WTC11 (cell line): ENCODE data around the gene JAZF1. TPM values are rescaled to one million over a fixed set of nuclear protein-coding genes. Genes with fewer than 3 reads are reported as not detected.

ENCODE experiments used
- ATAC-seq: fragments of 200-7000 bp; cut with Tn5 transposase; 2 replicates; pipeline ENCODE4 v1.10.0; 2021; ENCODE audit warnings: mild to moderate bottlenecking, moderate library complexity
- CTCF ChIA-PET: fragments of 300-600 bp; sonication (Branson Sonifier 250); formaldehyde crosslinking; loops from one replicate; lab custom pipeline; 2021; ENCODE audit warnings: antibody characterized with exemption; lab: Charles Lee
- POLR2A ChIA-PET: fragments of 350-600 bp; sonication (Branson Sonifier 250); formaldehyde crosslinking; loops from one replicate; lab custom pipeline; 2021; ENCODE audit warnings: antibody characterized with exemption; lab: Charles Lee
- DNase-seq: peaks from one replicate; pipeline ENCODE4 v3.0.0; 2021; ENCODE audit warnings: low spot score
- H3K27ac Mint-ChIP-seq: 2 replicates; pipeline ENCODE4 v1.8.0; 2021; ENCODE audit warnings: mixed read lengths
- H3K27me3 Mint-ChIP-seq: 2 replicates; pipeline ENCODE4 v1.8.0; 2021; ENCODE audit warnings: low read depth, mild to moderate bottlenecking, moderate library complexity, mixed read lengths
- H3K36me3 Mint-ChIP-seq: 2 replicates; pipeline ENCODE4 v1.8.0; 2021; ENCODE audit warnings: mixed read lengths
- H3K4me1 Mint-ChIP-seq: 2 replicates; pipeline ENCODE4 v1.8.0; 2022; ENCODE audit warnings: mixed read lengths
- H3K4me3 Mint-ChIP-seq: 2 replicates; pipeline ENCODE4 v1.8.0; 2021; ENCODE audit warnings: mild to moderate bottlenecking, moderate library complexity, mixed read lengths
- H3K9me3 Mint-ChIP-seq: 2 replicates; pipeline ENCODE4 v1.8.0; 2021; ENCODE audit warnings: mixed read lengths
- ESRRA ChIP-seq: sonication (generic); formaldehyde crosslinking; IDR thresholded peaks from 2 replicates; pipeline ENCODE4 v1.8.1; 2022; ENCODE audit warnings: mild to moderate bottlenecking, missing genetic modification reagents, borderline replicate concordance
- FOXP1 ChIP-seq: sonication (generic); formaldehyde crosslinking; IDR thresholded peaks from 2 replicates; pipeline ENCODE4 v1.8.0; 2022; ENCODE audit warnings: missing genetic modification reagents, mild to moderate bottlenecking, moderate library complexity, borderline replicate concordance
- HMGA2 ChIP-seq: fragments of 250-450 bp; sonication (Bioruptor Pico); IDR thresholded peaks from 2 replicates; pipeline ENCODE4 v1.4.0; 2021; ENCODE audit warnings: mild to moderate bottlenecking, moderate library complexity
- IRF2 ChIP-seq: sonication (generic); formaldehyde crosslinking; IDR thresholded peaks from 2 replicates; pipeline ENCODE4 v1.8.0; 2022; ENCODE audit warnings: low read depth, missing genetic modification reagents, borderline replicate concordance
- NFYB ChIP-seq: sonication (generic); formaldehyde crosslinking; conservative IDR thresholded peaks from 2 replicates; pipeline ENCODE4 v1.8.0; 2022; ENCODE audit warnings: low read depth, missing genetic modification reagents
- NR2C2 ChIP-seq: sonication (generic); formaldehyde crosslinking; IDR thresholded peaks from 2 replicates; pipeline ENCODE4 v1.8.0; 2022; ENCODE audit warnings: mild to moderate bottlenecking, missing genetic modification reagents
- SMAD4 ChIP-seq: sonication (generic); formaldehyde crosslinking; IDR thresholded peaks from 2 replicates; pipeline ENCODE4 v1.8.0; 2022; ENCODE audit warnings: mild to moderate bottlenecking, missing genetic modification reagents
- TEAD1 ChIP-seq: sonication (generic); formaldehyde crosslinking; IDR thresholded peaks from 2 replicates; pipeline ENCODE4 v1.8.0; 2022; ENCODE audit warnings: mild to moderate bottlenecking, missing genetic modification reagents
- ZNF138 ChIP-seq: sonication (generic); formaldehyde crosslinking; conservative IDR thresholded peaks from 2 replicates; pipeline ENCODE4 v1.8.1; 2022; ENCODE audit warnings: mild to moderate bottlenecking, moderate library complexity, missing genetic modification reagents
- ZNF219 ChIP-seq: sonication (generic); formaldehyde crosslinking; IDR thresholded peaks from 2 replicates; pipeline ENCODE4 v1.8.0; 2023; ENCODE audit warnings: missing genetic modification reagents, mild to moderate bottlenecking, borderline replicate concordance
- ZNF317 ChIP-seq: sonication (generic); formaldehyde crosslinking; IDR thresholded peaks from 2 replicates; pipeline ENCODE4 v1.8.1; 2023; ENCODE audit warnings: low read depth, mild to moderate bottlenecking, moderate library complexity, missing genetic modification reagents, borderline replicate concordance
- ZNF416 ChIP-seq: fragments of 250-450 bp; sonication (Bioruptor Pico); IDR thresholded peaks from 2 replicates; pipeline ENCODE4 v1.9.0; 2021; ENCODE audit warnings: mild to moderate bottlenecking, inconsistent platforms
- ZNF423 ChIP-seq: fragments of 250-450 bp; sonication (Bioruptor Pico); IDR thresholded peaks from 2 replicates; pipeline ENCODE4 v2.1.2; 2022; ENCODE audit warnings: mild to moderate bottlenecking, moderate library complexity
- ZNF671 ChIP-seq: fragments of 250-450 bp; sonication (Bioruptor Pico); IDR thresholded peaks from 2 replicates; pipeline ENCODE4 v1.8.0; 2021; ENCODE audit warnings: mild to moderate bottlenecking
- total RNA-seq: library from RNA; stranded (reverse); gene quantifications from 3 replicates; pipeline ENCODE4 v1.2.3, GENCODE V29; 2021
- TF ChIP-seq, protein P1 (sequence below): fragments of 250-450 bp; sonication (Bioruptor Pico); IDR thresholded peaks from 2 replicates; pipeline ENCODE4 v1.9.0; 2021; ENCODE audit warnings: mild to moderate bottlenecking
- TF ChIP-seq, protein P2 (sequence below): sonication (generic); formaldehyde crosslinking; IDR thresholded peaks from 2 replicates; pipeline ENCODE4 v1.8.1; 2023; ENCODE audit warnings: mild to moderate bottlenecking, moderate library complexity, missing genetic modification reagents
- TF ChIP-seq, protein P3 (sequence below): sonication (generic); formaldehyde crosslinking; IDR thresholded peaks from 2 replicates; pipeline ENCODE4 v1.8.1; 2022; ENCODE audit warnings: missing genetic modification reagents, borderline replicate concordance
- TF ChIP-seq, protein P4 (sequence below): sonication (generic); formaldehyde crosslinking; IDR thresholded peaks from 2 replicates; pipeline ENCODE4 v1.8.1; 2022; ENCODE audit warnings: mild to moderate bottlenecking, missing genetic modification reagents, moderate library complexity, borderline replicate concordance
- TF ChIP-seq, protein P5 (sequence below): sonication (generic); formaldehyde crosslinking; IDR thresholded peaks from 2 replicates; pipeline ENCODE4 v1.8.1; 2023; ENCODE audit warnings: mild to moderate bottlenecking, missing genetic modification reagents
- TF ChIP-seq, protein P6 (sequence below): sonication (generic); formaldehyde crosslinking; IDR thresholded peaks from 2 replicates; pipeline ENCODE4 v1.8.1; 2023; ENCODE audit warnings: mild to moderate bottlenecking, missing genetic modification reagents, moderate library complexity

JAZF1 gene
- total RNA-seq, 1 experiment from 2014 or later = 19.0 TPM

DNA sequence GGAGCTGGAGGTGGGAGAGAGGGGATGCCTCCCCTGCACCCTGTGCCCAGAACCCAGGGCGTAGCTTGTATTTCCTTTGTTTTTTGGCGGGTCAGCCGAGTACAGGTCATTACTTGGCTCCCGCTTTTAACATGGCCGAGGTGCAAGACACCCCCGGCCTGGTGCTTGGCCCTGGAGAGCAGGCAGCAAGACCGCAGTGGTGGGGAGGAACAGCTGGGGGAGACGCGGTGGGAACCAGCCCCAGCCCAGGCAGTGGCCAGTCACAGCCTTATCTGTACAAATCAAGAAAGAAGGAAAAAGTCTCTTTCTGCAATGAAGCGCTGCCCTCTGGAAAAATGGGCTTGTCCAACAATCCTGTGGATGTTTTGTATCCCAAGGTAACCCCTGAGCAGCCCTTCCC is 341.5 kb downstream of the JAZF1 start:
- POLR2A ChIA-PET = no interaction called here
- peaks cover 3% of the 10 kb centered on the region for H3K36me3 Mint-ChIP-seq
- H3K9me3 Mint-ChIP-seq = no peaks in the 10 kb centered on the region
- CTCF ChIA-PET = interaction anchor here (1.1 to 1.5 kb wide), 2 partner anchors 94 to 99 kb away, joined by 4 to 6 read pairs; no protein-coding TSS in a partner anchor
- no peak for ATAC-seq
- peaks cover 26% of the 10 kb centered on the region for H3K4me1 Mint-ChIP-seq
- H3K27ac Mint-ChIP-seq = no peak overlapping the region
- H3K4me3 Mint-ChIP-seq = no peak overlapping the region
- no peak for TF ChIP-seq ZNF219
- no peak for TF ChIP-seq TEAD1 (CRISPR knock-in tag)
- TF ChIP-seq, protein P1, sequence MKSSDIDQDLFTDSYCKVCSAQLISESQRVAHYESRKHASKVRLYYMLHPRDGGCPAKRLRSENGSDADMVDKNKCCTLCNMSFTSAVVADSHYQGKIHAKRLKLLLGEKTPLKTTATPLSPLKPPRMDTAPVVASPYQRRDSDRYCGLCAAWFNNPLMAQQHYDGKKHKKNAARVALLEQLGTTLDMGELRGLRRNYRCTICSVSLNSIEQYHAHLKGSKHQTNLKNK (CRISPR knock-in tag) = no peak
- TF ChIP-seq FOXP1 (CRISPR knock-in tag) = no peak
- no peak for TF ChIP-seq ESRRA (CRISPR knock-in tag)
- no peak for TF ChIP-seq ZNF416 (CRISPR knock-in tag)
- TF ChIP-seq ZNF671 (CRISPR knock-in tag) = no peak
- TF ChIP-seq NR2C2 (CRISPR knock-in tag) = no peak
- no peak for TF ChIP-seq IRF2
- TF ChIP-seq, protein P2, sequence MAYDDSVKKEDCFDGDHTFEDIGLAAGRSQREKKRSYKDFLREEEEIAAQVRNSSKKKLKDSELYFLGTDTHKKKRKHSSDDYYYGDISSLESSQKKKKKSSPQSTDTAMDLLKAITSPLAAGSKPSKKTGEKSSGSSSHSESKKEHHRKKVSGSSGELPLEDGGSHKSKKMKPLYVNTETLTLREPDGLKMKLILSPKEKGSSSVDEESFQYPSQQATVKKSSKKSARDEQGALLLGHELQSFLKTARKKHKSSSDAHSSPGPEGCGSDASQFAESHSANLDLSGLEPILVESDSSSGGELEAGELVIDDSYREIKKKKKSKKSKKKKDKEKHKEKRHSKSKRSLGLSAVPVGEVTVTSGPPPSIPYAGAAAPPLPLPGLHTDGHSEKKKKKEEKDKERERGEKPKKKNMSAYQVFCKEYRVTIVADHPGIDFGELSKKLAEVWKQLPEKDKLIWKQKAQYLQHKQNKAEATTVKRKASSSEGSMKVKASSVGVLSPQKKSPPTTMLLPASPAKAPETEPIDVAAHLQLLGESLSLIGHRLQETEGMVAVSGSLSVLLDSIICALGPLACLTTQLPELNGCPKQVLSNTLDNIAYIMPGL (CRISPR knock-in tag) = no peak
- TF ChIP-seq, protein P3, sequence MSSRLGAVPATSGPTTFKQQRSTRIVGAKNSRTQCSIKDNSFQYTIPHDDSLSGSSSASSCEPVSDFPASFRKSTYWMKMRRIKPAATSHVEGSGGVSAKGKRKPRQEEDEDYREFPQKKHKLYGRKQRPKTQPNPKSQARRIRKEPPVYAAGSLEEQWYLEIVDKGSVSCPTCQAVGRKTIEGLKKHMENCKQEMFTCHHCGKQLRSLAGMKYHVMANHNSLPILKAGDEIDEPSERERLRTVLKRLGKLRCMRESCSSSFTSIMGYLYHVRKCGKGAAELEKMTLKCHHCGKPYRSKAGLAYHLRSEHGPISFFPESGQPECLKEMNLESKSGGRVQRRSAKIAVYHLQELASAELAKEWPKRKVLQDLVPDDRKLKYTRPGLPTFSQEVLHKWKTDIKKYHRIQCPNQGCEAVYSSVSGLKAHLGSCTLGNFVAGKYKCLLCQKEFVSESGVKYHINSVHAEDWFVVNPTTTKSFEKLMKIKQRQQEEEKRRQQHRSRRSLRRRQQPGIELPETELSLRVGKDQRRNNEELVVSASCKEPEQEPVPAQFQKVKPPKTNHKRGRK = no peak
- DNase-seq = no peak
- no peaks in the 10 kb centered on the region for H3K27me3 Mint-ChIP-seq

DNA sequence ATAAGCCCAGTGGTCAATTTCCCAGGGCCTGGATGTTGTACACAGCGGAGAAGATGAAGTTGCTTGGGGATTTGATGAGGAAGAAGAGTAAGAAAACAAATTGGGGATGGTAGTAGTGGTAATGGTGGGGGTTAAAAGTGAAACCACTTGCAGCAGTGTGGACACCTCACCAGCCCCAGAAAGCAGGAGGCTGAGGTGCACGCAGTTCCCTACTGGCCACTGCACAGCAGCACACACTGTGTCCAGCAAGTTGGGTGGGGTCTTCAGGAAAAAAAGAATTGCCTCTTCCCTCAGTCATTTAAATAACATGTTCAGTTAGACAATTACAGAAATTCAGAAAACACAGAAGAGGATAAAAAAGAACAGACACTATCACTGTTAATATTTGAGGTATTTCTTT is 344.1 kb downstream of the JAZF1 start:
- ATAC-seq (no peak), DNase-seq (no peak)
- peaks cover 3% of the 10 kb centered on the region for H3K36me3 Mint-ChIP-seq
- ChIA-PET CTCF (no interaction called here), POLR2A (no interaction called here)
- H3K9me3 Mint-ChIP-seq = no peaks in the 10 kb centered on the region
- H3K27ac Mint-ChIP-seq = no peak overlapping the region
- H3K4me3 Mint-ChIP-seq = no peak overlapping the region
- H3K4me1 Mint-ChIP-seq = peaks cover 7% of the 10 kb centered on the region
- TF ChIP-seq ZNF423 (no peak), ZNF138 (CRISPR knock-in tag) (no peak), ZNF317 (CRISPR knock-in tag) (no peak), ZNF671 (CRISPR knock-in tag) (no peak)
- TF ChIP-seq, protein P4, sequence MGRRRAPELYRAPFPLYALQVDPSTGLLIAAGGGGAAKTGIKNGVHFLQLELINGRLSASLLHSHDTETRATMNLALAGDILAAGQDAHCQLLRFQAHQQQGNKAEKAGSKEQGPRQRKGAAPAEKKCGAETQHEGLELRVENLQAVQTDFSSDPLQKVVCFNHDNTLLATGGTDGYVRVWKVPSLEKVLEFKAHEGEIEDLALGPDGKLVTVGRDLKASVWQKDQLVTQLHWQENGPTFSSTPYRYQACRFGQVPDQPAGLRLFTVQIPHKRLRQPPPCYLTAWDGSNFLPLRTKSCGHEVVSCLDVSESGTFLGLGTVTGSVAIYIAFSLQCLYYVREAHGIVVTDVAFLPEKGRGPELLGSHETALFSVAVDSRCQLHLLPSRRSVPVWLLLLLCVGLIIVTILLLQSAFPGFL (CRISPR knock-in tag) = no peak
- TF ChIP-seq, protein P1 (CRISPR knock-in tag) = no peak
- TF ChIP-seq, all 79 proteins: peak for 0
- no peaks in the 10 kb centered on the region for H3K27me3 Mint-ChIP-seq

DNA sequence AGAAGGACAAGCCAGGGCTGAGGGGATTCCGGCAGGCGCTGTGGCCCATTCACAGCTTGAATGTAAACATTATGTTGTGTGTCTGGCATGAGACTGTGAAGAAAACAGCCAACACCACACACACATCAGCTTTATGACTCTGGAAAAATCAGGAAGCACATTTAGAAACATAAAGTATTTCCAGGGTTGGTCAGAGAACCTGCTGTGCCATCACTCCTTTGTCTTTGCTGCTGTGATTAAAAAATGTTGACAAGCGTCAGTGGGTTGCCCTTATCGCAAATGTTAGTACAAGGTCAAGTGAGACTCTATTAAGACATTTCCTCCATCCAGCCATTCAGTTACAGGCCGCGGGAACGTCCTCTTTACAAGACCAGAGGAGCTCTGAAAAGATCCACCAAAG is 345.2 kb downstream of the JAZF1 start:
- Mint-ChIP-seq H3K4me3 (no peak overlapping the region), H3K27me3 (no peaks in the 10 kb centered on the region), H3K9me3 (no peaks in the 10 kb centered on the region), H3K27ac (no peak overlapping the region), H3K36me3 (peaks cover 3% of the 10 kb centered on the region), H3K4me1 (peaks cover 6% of the 10 kb centered on the region)
- ChIA-PET POLR2A (interaction anchor here (0.5 kb wide), 1 partner anchor 43 kb away, joined by 3 read pairs; no protein-coding TSS in a partner anchor), CTCF (no interaction called here)
- TF ChIP-seq HMGA2 (CRISPR knock-in tag) = no peak
- TF ChIP-seq SMAD4 = no peak
- TF ChIP-seq, protein P5, sequence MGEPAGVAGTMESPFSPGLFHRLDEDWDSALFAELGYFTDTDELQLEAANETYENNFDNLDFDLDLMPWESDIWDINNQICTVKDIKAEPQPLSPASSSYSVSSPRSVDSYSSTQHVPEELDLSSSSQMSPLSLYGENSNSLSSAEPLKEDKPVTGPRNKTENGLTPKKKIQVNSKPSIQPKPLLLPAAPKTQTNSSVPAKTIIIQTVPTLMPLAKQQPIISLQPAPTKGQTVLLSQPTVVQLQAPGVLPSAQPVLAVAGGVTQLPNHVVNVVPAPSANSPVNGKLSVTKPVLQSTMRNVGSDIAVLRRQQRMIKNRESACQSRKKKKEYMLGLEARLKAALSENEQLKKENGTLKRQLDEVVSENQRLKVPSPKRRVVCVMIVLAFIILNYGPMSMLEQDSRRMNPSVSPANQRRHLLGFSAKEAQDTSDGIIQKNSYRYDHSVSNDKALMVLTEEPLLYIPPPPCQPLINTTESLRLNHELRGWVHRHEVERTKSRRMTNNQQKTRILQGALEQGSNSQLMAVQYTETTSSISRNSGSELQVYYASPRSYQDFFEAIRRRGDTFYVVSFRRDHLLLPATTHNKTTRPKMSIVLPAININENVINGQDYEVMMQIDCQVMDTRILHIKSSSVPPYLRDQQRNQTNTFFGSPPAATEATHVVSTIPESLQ (CRISPR knock-in tag) = no peak
- TF ChIP-seq, protein P6, sequence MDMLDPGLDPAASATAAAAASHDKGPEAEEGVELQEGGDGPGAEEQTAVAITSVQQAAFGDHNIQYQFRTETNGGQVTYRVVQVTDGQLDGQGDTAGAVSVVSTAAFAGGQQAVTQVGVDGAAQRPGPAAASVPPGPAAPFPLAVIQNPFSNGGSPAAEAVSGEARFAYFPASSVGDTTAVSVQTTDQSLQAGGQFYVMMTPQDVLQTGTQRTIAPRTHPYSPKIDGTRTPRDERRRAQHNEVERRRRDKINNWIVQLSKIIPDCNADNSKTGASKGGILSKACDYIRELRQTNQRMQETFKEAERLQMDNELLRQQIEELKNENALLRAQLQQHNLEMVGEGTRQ (CRISPR knock-in tag) = no peak
- TF ChIP-seq NFYB (CRISPR knock-in tag) = no peak
- DNase-seq = no peak
- ATAC-seq = no peak
